Activated naive CD8-positive, alpha-beta T cell (primary cell): ENCODE measurements around the gene SLC12A6.
"Not testable (repeated sequence)": the region's sequence is repeated elsewhere in the genome, so short reads cannot be mapped to it uniquely, and the experiment has no call there.

ENCODE experiments used
- H3K27ac Mint-ChIP-seq: one replicate; pipeline ENCODE4 v1.8.0; 2021; ENCODE audit warnings: mixed read lengths
- H3K27me3 Mint-ChIP-seq: one replicate; pipeline ENCODE4 v1.8.0; 2021; ENCODE audit warnings: mixed read lengths
- H3K36me3 Mint-ChIP-seq: one replicate; pipeline ENCODE4 v1.8.0; 2021; ENCODE audit warnings: mixed read lengths
- H3K4me1 Mint-ChIP-seq: one replicate; pipeline ENCODE4 v1.8.0; 2021; ENCODE audit warnings: low read depth, mixed read lengths
- H3K4me3 Mint-ChIP-seq: one replicate; pipeline ENCODE4 v1.8.0; 2021; ENCODE audit warnings: mild to moderate bottlenecking, mixed read lengths
- H3K9me3 Mint-ChIP-seq: one replicate; pipeline ENCODE4 v1.8.0; 2021; ENCODE audit warnings: low read depth, mixed read lengths

SLC12A6 gene

DNA sequence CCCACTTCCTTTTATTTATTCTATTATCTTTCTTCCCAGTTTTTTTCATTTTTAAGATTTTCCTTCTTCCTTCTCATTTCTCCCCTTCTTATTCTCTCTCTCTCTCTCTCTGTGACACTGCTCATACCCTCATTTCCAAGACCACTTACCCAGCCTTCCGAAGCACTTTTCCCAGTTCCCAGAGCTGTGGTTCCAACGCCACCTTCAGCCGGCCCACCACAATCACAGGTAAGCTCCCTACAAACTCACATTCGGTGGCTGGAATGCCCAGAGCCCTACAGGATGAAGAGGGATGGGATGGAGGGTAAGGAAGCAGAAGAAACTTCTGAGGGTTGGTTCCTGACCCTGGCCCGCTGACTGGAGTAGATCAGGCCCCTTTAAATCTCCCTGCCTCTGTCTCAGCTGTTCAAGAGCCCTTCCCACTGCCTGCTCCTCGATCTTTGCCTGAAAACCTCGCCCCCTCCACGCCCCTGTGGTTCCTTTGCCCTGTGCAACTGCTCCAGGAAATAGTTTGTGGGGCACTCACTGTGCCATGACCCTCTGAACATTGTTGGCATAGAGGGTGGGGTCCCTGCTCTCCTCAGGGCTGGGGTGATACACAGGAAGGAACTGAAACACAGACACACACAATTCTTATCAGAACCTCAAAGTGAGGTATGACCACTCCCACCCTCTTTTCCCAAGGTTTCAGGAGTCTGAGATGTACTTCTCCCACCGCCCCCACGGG, 24.6 kb upstream of the SLC12A6 start:
- Mint-ChIP-seq H3K36me3 (no peaks in the 10 kb centered on the region), H3K4me3 (no peak overlapping the region), H3K9me3 (no peaks in the 10 kb centered on the region), H3K4me1 (peaks cover 15% of the 10 kb centered on the region), H3K27me3 (no peaks in the 10 kb centered on the region), H3K27ac (no peak overlapping the region)

DNA sequence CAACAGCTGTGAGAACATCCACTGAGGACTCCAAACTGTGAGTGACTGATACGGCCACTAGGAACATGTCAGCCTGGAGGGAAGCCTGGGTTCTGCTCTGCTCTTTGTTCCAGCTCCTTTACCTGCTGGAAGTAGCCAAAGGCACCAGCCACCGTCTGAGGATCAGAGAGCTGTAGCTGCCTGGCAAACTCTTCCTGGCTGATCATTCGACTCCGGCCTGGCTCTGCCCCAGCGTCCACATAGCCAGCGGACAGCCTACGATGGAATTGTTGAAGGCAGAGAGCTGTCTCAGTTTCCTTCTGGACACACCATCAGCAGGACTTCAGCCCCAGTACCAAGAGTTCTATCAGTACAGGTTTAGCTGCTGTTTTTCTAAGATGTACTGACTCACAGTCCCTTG, 23.7 kb upstream of the SLC12A6 start:
- no peaks in the 10 kb centered on the region for H3K27me3 Mint-ChIP-seq
- H3K36me3 Mint-ChIP-seq: no peaks in the 10 kb centered on the region
- H3K27ac Mint-ChIP-seq: no peak overlapping the region
- no peaks in the 10 kb centered on the region for H3K9me3 Mint-ChIP-seq
- H3K4me1 Mint-ChIP-seq: peaks cover 11% of the 10 kb centered on the region
- H3K4me3 Mint-ChIP-seq: no peak overlapping the region

DNA sequence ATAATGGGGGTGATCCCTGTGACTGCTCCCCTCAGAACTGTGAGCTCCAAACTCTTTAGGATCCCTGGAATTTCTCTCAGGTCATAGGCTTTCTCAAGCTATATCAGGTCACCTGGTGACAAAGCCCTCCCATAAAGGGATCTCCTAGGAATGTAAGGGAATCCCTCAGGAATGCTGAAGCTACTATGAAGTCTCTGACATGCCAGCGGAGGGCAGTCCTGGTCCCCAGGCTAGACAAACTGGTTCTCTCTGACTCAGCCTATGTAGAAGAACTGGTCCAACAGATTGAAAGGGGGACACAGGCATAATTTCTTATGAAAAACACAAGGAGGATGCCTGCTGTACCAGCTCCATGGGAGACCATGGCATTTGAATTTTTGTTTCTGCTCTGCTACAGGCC, 22.7 kb upstream of the SLC12A6 start:
- H3K9me3 Mint-ChIP-seq: no peaks in the 10 kb centered on the region
- no peaks in the 10 kb centered on the region for H3K27me3 Mint-ChIP-seq
- H3K4me1 Mint-ChIP-seq: peaks cover 2% of the 10 kb centered on the region
- H3K36me3 Mint-ChIP-seq: no peaks in the 10 kb centered on the region
- no peak overlapping the region for H3K27ac Mint-ChIP-seq
- H3K4me3 Mint-ChIP-seq: no peak overlapping the region

- no peaks in the 10 kb centered on the region for H3K36me3 Mint-ChIP-seq
- H3K4me1 Mint-ChIP-seq: no peaks in the 10 kb centered on the region
- H3K4me3 Mint-ChIP-seq: no peak overlapping the region
- H3K9me3 Mint-ChIP-seq: no peaks in the 10 kb centered on the region
- H3K27ac Mint-ChIP-seq: no peak overlapping the region
- no peaks in the 10 kb centered on the region for H3K27me3 Mint-ChIP-seq
Observed at GRCh38 chr15:34359416-34359815, 21.8 kb upstream of the SLC12A6 start.

- no peak overlapping the region for H3K4me3 Mint-ChIP-seq
- no peaks in the 10 kb centered on the region for H3K36me3 Mint-ChIP-seq
- no peaks in the 10 kb centered on the region for H3K9me3 Mint-ChIP-seq
- H3K27me3 Mint-ChIP-seq: no peaks in the 10 kb centered on the region
- H3K4me1 Mint-ChIP-seq: no peaks in the 10 kb centered on the region
- no peak overlapping the region for H3K27ac Mint-ChIP-seq
Observed at GRCh38 chr15:34358948-34359347, 21.4 kb upstream of the SLC12A6 start.

DNA sequence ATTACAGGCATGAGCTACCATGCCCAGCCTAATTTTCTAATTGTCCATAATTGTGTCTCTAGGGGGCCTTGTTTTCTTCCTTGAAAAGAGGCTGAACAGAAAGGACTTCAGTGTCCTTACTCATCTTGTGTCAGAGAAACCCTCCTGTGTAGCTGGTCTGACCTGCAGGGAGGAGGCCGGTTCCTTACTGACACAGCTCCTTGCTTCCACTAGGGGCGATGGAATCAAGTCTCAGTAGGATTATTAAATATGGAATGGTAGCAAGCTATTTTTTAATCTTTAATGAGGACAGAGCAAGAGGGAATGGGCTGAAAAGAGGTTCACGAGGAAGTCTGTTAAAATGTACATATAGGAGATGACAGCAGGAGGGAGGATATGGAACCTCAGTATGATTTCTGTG, 20.8 kb upstream of the SLC12A6 start:
- Mint-ChIP-seq H3K36me3 (no peaks in the 10 kb centered on the region), H3K27me3 (no peaks in the 10 kb centered on the region), H3K4me1 (no peaks in the 10 kb centered on the region), H3K4me3 (no peak overlapping the region), H3K9me3 (no peaks in the 10 kb centered on the region), H3K27ac (no peak overlapping the region)

GRCh38 chr15:34357653-34358052, 20.1 kb upstream of the SLC12A6 start:
- H3K4me1 Mint-ChIP-seq: no peaks in the 10 kb centered on the region
- no peak overlapping the region for H3K4me3 Mint-ChIP-seq
- H3K27ac Mint-ChIP-seq: no peak overlapping the region
- H3K27me3 Mint-ChIP-seq: no peaks in the 10 kb centered on the region
- no peaks in the 10 kb centered on the region for H3K9me3 Mint-ChIP-seq
- H3K36me3 Mint-ChIP-seq: no peaks in the 10 kb centered on the region

DNA sequence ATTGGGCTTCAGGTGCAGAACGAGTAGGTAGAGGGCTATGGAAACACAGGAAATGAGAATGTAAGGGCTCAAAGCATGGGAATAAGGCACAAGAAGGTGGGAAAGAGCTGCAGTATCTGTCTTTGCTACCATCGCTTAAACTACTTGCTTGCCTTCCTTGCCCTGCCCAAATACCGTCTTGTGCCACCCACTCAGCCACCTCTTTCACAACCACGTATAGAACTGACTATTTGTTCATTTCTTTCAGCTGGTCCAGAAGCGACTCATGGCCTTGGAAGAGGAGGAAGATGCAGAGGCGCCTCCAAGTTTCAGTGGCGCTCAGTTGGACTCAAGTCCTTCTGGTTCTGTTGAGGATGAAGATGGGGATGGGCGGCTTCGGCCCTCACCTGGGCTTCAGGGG, 17.7 kb upstream of the SLC12A6 start:
- Mint-ChIP-seq H3K4me1 (no peaks in the 10 kb centered on the region), H3K4me3 (no peak overlapping the region), H3K9me3 (no peaks in the 10 kb centered on the region), H3K27ac (no peak overlapping the region), H3K36me3 (no peaks in the 10 kb centered on the region), H3K27me3 (no peaks in the 10 kb centered on the region)

- Mint-ChIP-seq H3K4me1 (no peaks in the 10 kb centered on the region), H3K27ac (no peak overlapping the region), H3K27me3 (no peaks in the 10 kb centered on the region), H3K9me3 (no peaks in the 10 kb centered on the region), H3K4me3 (no peak overlapping the region), H3K36me3 (no peaks in the 10 kb centered on the region)
Observed at GRCh38 chr15:34354286-34354685, 16.7 kb upstream of the SLC12A6 start.

DNA sequence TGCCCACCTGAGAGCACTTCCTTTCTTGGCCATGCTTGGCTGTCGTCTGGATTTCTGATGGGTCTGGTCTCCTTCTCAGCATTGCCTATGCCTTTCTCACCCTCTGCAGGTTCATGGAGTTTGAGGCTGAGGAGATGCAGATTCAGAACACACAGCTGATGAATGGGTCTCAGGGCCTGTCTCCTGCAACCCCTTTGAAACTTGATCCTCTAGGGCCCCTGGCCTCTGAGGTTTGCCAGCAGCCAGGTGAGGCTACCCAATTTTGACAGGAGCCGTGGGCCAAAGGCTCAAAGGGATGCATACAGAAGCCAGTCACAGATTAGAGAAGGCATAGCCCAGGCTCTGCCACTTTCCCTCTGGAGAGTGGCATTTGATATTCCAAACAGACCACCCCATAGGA, 16.0 kb upstream of the SLC12A6 start:
- Mint-ChIP-seq H3K4me3 (no peak overlapping the region), H3K27me3 (no peaks in the 10 kb centered on the region), H3K36me3 (no peaks in the 10 kb centered on the region), H3K9me3 (no peaks in the 10 kb centered on the region), H3K27ac (no peak overlapping the region), H3K4me1 (no peaks in the 10 kb centered on the region)

- H3K27ac Mint-ChIP-seq, H3K4me3 Mint-ChIP-seq, H3K36me3 Mint-ChIP-seq, H3K9me3 Mint-ChIP-seq, H3K27me3 Mint-ChIP-seq, H3K4me1 Mint-ChIP-seq: not testable (repeated sequence)
Observed at GRCh38 chr15:34352996-34353395, 15.4 kb upstream of the SLC12A6 start.

DNA sequence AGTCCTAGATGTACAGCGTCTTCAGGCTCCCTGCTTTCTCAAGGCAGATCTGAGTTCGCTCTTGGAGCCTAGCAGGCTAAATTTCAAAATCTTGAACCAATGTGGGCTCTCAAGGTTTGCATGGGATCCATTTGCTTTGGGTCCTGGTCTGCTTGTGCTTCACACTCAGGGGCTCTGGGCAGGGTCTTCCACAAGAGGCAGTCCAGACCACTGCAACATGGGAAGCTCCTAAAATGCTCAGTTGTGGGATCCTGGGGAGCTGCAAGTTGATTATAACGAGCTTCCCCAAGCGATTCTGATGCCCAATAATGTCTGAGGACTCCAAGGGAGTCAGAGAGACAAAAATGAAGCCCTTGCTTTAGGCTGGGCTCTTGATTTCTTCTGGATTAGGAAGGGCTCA, 12.2 kb upstream of the SLC12A6 start:
- Mint-ChIP-seq H3K36me3 (no peaks in the 10 kb centered on the region), H3K27ac (no peak overlapping the region), H3K27me3 (no peaks in the 10 kb centered on the region), H3K4me3 (no peak overlapping the region), H3K4me1 (no peaks in the 10 kb centered on the region), H3K9me3 (no peaks in the 10 kb centered on the region)

- H3K27me3 Mint-ChIP-seq: no peaks in the 10 kb centered on the region
- no peaks in the 10 kb centered on the region for H3K36me3 Mint-ChIP-seq
- H3K27ac Mint-ChIP-seq: no peak overlapping the region
- H3K4me1 Mint-ChIP-seq: no peaks in the 10 kb centered on the region
- no peak overlapping the region for H3K4me3 Mint-ChIP-seq
- H3K9me3 Mint-ChIP-seq: no peaks in the 10 kb centered on the region
Observed at GRCh38 chr15:34348735-34349300, 11.2 kb upstream of the SLC12A6 start.

- Mint-ChIP-seq H3K27ac (no peak overlapping the region), H3K4me1 (no peaks in the 10 kb centered on the region), H3K4me3 (no peak overlapping the region), H3K27me3 (no peaks in the 10 kb centered on the region), H3K36me3 (no peaks in the 10 kb centered on the region), H3K9me3 (no peaks in the 10 kb centered on the region)
Observed at GRCh38 chr15:34347951-34348638, 10.5 kb upstream of the SLC12A6 start.

- H3K4me1 Mint-ChIP-seq: peaks cover 28% of the 10 kb centered on the region
Observed at GRCh38 chr15:34342737-34343575, 5.4 kb upstream of the SLC12A6 start, which contains the start of the genes NOP10 and NUTM1. NOP10 (minus strand) TSS chr15:34343136; CDS start chr15:34343073, 63 bp downstream. NUTM1 (plus strand) TSS chr15:34343315; CDS start chr15:34343697, 382 bp downstream.

More at GRCh38 chr15:34342737-34343575, 5.4 kb upstream of the SLC12A6 start, which contains the start of the genes NOP10 and NUTM1:
- Mint-ChIP-seq H3K27ac (peak within 1 kb of the TSS; percentile 94), H3K36me3 (peaks cover 9% of the 10 kb centered on the region), H3K9me3 (no peaks in the 10 kb centered on the region), H3K27me3 (no peaks in the 10 kb centered on the region), H3K4me3 (no peak within 1 kb of the TSS)
